Measurements from ENCODE around the gene SAMD13.

SAMD13 gene

GRCh38 chr1:84385347-84385746 lies 83.8 kb downstream of the SAMD13 start:
- Mint-ChIP-seq H3K36me3 (ENCODE audit: low read depth) (no peaks in the 10 kb centered on the region), H3K4me1 (peaks cover 7% of the 10 kb centered on the region), H3K9me3 (no peaks in the 10 kb centered on the region), H3K27me3 (ENCODE audit: low read depth, poor library complexity) (no peaks in the 10 kb centered on the region), H3K4me3 (no peak overlapping the region), H3K27ac (no peak overlapping the region)
- no peak for TF ChIP-seq CTCF (IDR thresholded peaks at IDR 0.05)
- no peak for DNase-seq

GRCh38 chr1:84386716-84387479 lies 85.4 kb downstream of the SAMD13 start:
- Mint-ChIP-seq H3K27me3 (ENCODE audit: low read depth, poor library complexity) (no peaks in the 10 kb centered on the region), H3K9me3 (no peaks in the 10 kb centered on the region), H3K36me3 (ENCODE audit: low read depth) (no peaks in the 10 kb centered on the region), H3K4me3 (no peak overlapping the region), H3K27ac (no peak overlapping the region), H3K4me1 (peaks cover 7% of the 10 kb centered on the region)
- no peak for TF ChIP-seq CTCF (IDR thresholded peaks at IDR 0.05)
- DNase-seq = no peak

- DNase-seq = no peak
- no peak overlapping the region for H3K27ac Mint-ChIP-seq
- peaks cover 7% of the 10 kb centered on the region for H3K4me1 Mint-ChIP-seq
- H3K9me3 Mint-ChIP-seq = no peaks in the 10 kb centered on the region
- no peaks in the 10 kb centered on the region for H3K36me3 Mint-ChIP-seq (ENCODE audit: low read depth)
- H3K27me3 Mint-ChIP-seq (ENCODE audit: low read depth, poor library complexity) = no peaks in the 10 kb centered on the region
- H3K4me3 Mint-ChIP-seq = no peak overlapping the region
- TF ChIP-seq CTCF (IDR thresholded peaks at IDR 0.05) = no peak
Measured at GRCh38 chr1:84387480-84388163, 86.1 kb downstream of the SAMD13 start.

- Mint-ChIP-seq H3K27ac (no peak overlapping the region), H3K27me3 (ENCODE audit: low read depth, poor library complexity) (no peaks in the 10 kb centered on the region), H3K4me1 (peaks cover 5% of the 10 kb centered on the region), H3K36me3 (ENCODE audit: low read depth) (no peaks in the 10 kb centered on the region), H3K9me3 (no peaks in the 10 kb centered on the region), H3K4me3 (no peak overlapping the region)
- no peak for DNase-seq
- TF ChIP-seq CTCF (IDR thresholded peaks at IDR 0.05) = no peak
Measured at GRCh38 chr1:84390226-84390625, 88.7 kb downstream of the SAMD13 start.

GRCh38 chr1:84398175-84399155 lies 97.0 kb downstream of the SAMD13 start, which contains the start of gene DNASE2B:
TSS of gene DNASE2B (plus strand) at chr1:84398484. CDS start at chr1:84398565, 81 bp downstream.
- no peaks in the 10 kb centered on the region for H3K27me3 Mint-ChIP-seq (ENCODE audit: low read depth, poor library complexity)
- DNase-seq = no peak
- TF ChIP-seq CTCF (IDR thresholded peaks at IDR 0.05) = no peak
- H3K9me3 Mint-ChIP-seq = no peaks in the 10 kb centered on the region
- no peak within 1 kb of the TSS for H3K4me3 Mint-ChIP-seq
- peaks cover 6% of the 10 kb centered on the region for H3K4me1 Mint-ChIP-seq
- H3K36me3 Mint-ChIP-seq (ENCODE audit: low read depth) = no peaks in the 10 kb centered on the region
- H3K27ac Mint-ChIP-seq = peak within 1 kb of the TSS; percentile 24

All from nephron progenitor cell (in vitro differentiated cells).